GM12878 (cell line): ENCODE measurements around the gene TMEM238L. TPM values are rescaled to one million over a fixed set of nuclear protein-coding genes. Genes with fewer than 3 reads are reported as not detected.

Source experiments
- polyA plus RNA-seq, 11 experiments: library from polyadenylated mRNA; depleted of rRNA in 4 of 11; unstranded in 6 of 11; stranded (reverse) in 5 of 11; fragments of >200 nt; fragmentation: Nextera tagmentation in 4 of 11; fragmentation: Illumina TruSeq in 1 of 11; extraction: Ambion mirVana in 4 of 11; extraction: Trizol in 1 of 11; gene quantifications; 1 replicate in 1 of 11; 2 replicates in 10 of 11; pipeline versions ENCODE4 v1.2.1 to v1.2.3, GENCODE V29; 2011 to 2016; ENCODE audit warnings: inconsistent platforms in 2 of 11, missing spikeins in 2 of 11, low read depth in 1 of 11
- small RNA-seq: library from RNA; depleted of rRNA; stranded (forward); fragments of <200 nt; gene quantifications from one replicate; pipeline ENCODE3, GENCODE V24; 2014
- total RNA-seq, 4 experiments: library from RNA; depleted of rRNA in 3 of 4; stranded (reverse); fragments of >200 nt in 3 of 4; fragmentation: Illumina TruSeq in 1 of 4; extraction: Trizol in 1 of 4; gene quantifications; 2 replicates each; pipeline versions ENCODE4 v1.2.1 to v1.2.3, GENCODE V29; 2013 to 2021

The TMEM238L gene
- total and polyA plus RNA-seq, 10 of the 15 experiments (the other 5 are each of a cell fraction or from before 2014, with no cell fraction given) = not detected

Small RNA genes within 50 kb of the gene (small RNA-seq; reads per million reads assigned to genes)
- gene AC015908.2 (not detected), gene TMEM238L (not detected)

Other genes starting within 250 kb of the TMEM238L start
- 0.17 and 1.5 TPM in 2 replicates for gene MYH3, start 146.8 kb downstream of the TMEM238L start, total RNA-seq (2014; rRNA removed)
- gene MYH3, start 146.8 kb downstream of the TMEM238L start, total RNA-seq (2014; rRNA removed; fragmentation: Illumina TruSeq; extraction: Trizol) = 0.31 and 1.0 TPM in 2 replicates
- 1.1 and 1.4 TPM in 2 replicates for gene MYH3, start 146.8 kb downstream of the TMEM238L start, total RNA-seq (2021)
- gene MYH3, start 146.8 kb downstream of the TMEM238L start, polyA plus RNA-seq (2011; rRNA removed) = 0.98 and 1.2 TPM in 2 replicates
- 0.82 and 1.3 TPM in 2 replicates for gene MYH3, start 146.8 kb downstream of the TMEM238L start, polyA plus RNA-seq (2014; fragmentation: Illumina TruSeq; extraction: Trizol)
- gene MYH3, start 146.8 kb downstream of the TMEM238L start, polyA plus RNA-seq (2014; fragmentation: Nextera tagmentation; extraction: Ambion mirVana) = under 1 TPM; 0.14 to 0.69 TPM
- 0.36 and 0.53 TPM in 2 replicates for gene MYH3, start 146.8 kb downstream of the TMEM238L start, polyA plus RNA-seq (2014; rRNA removed)
- gene MYH3, start 146.8 kb downstream of the TMEM238L start, polyA plus RNA-seq (2016; fragmentation: Nextera tagmentation; extraction: Ambion mirVana) = under 1 TPM; 0.72 to 0.96 TPM
- gene SCO1, start 106.6 kb downstream of the TMEM238L start, total RNA-seq (2014; rRNA removed) = 71.4 and 73.0 TPM in 2 replicates
- 25.3 and 29.4 TPM in 2 replicates for gene SCO1, start 106.6 kb downstream of the TMEM238L start, total RNA-seq (2014; rRNA removed; fragmentation: Illumina TruSeq; extraction: Trizol)
- 43.1 and 43.5 TPM in 2 replicates for gene SCO1, start 106.6 kb downstream of the TMEM238L start, total RNA-seq (2021)
- 32.6 and 42.4 TPM in 2 replicates for gene SCO1, start 106.6 kb downstream of the TMEM238L start, polyA plus RNA-seq (2011; rRNA removed)
- 25.3 and 25.4 TPM in 2 replicates for gene SCO1, start 106.6 kb downstream of the TMEM238L start, polyA plus RNA-seq (2014; fragmentation: Illumina TruSeq; extraction: Trizol)
- 10 to 100 TPM in 1 of 2 experiments, 1 to 10 TPM in 1; 8.2 to 24.8 TPM for gene SCO1, start 106.6 kb downstream of the TMEM238L start, polyA plus RNA-seq (2014; fragmentation: Nextera tagmentation; extraction: Ambion mirVana)
- 41.7 and 50.9 TPM in 2 replicates for gene SCO1, start 106.6 kb downstream of the TMEM238L start, polyA plus RNA-seq (2014; rRNA removed)
- 10 to 100 TPM; 64.7 to 68.1 TPM for gene SCO1, start 106.6 kb downstream of the TMEM238L start, polyA plus RNA-seq (2016; fragmentation: Nextera tagmentation; extraction: Ambion mirVana)
- 8.7 TPM in 2 replicates for gene ADPRM, start 106.5 kb downstream of the TMEM238L start, total RNA-seq (2014; rRNA removed)
- 11.0 and 11.7 TPM in 2 replicates for gene ADPRM, start 106.5 kb downstream of the TMEM238L start, total RNA-seq (2014; rRNA removed; fragmentation: Illumina TruSeq; extraction: Trizol)
- 7.1 TPM in 2 replicates for gene ADPRM, start 106.5 kb downstream of the TMEM238L start, total RNA-seq (2021)
- 13.8 and 18.4 TPM in 2 replicates for gene ADPRM, start 106.5 kb downstream of the TMEM238L start, polyA plus RNA-seq (2011; rRNA removed)
- gene ADPRM, start 106.5 kb downstream of the TMEM238L start, polyA plus RNA-seq (2014; fragmentation: Illumina TruSeq; extraction: Trizol) = 8.8 and 11.4 TPM in 2 replicates
- 10 to 100 TPM; 14.2 to 18.4 TPM for gene ADPRM, start 106.5 kb downstream of the TMEM238L start, polyA plus RNA-seq (2014; fragmentation: Nextera tagmentation; extraction: Ambion mirVana)
- 5.4 and 7.5 TPM in 2 replicates for gene ADPRM, start 106.5 kb downstream of the TMEM238L start, polyA plus RNA-seq (2014; rRNA removed)
- 1 to 10 TPM; 8.0 to 8.3 TPM for gene ADPRM, start 106.5 kb downstream of the TMEM238L start, polyA plus RNA-seq (2016; fragmentation: Nextera tagmentation; extraction: Ambion mirVana)
- gene TMEM220, start 74.1 kb downstream of the TMEM238L start, total RNA-seq (2014; rRNA removed) = 0.06 TPM in 1 of 2 replicates, not detected in the other
- 0.04 TPM in 1 of 2 replicates, not detected in the other for gene TMEM220, start 74.1 kb downstream of the TMEM238L start, total RNA-seq (2014; rRNA removed; fragmentation: Illumina TruSeq; extraction: Trizol)
- gene TMEM220, start 74.1 kb downstream of the TMEM238L start, total RNA-seq (2021) = not detected in 2 replicates
- gene TMEM220, start 74.1 kb downstream of the TMEM238L start, polyA plus RNA-seq (2011; rRNA removed) = 0.05 TPM in 1 of 2 replicates, not detected in the other
- gene TMEM220, start 74.1 kb downstream of the TMEM238L start, polyA plus RNA-seq (2014; fragmentation: Illumina TruSeq; extraction: Trizol) = 0.04 TPM in 1 of 2 replicates, not detected in the other
- gene TMEM220, start 74.1 kb downstream of the TMEM238L start, polyA plus RNA-seq (2014; fragmentation: Nextera tagmentation; extraction: Ambion mirVana) = under 1 TPM; 0.02 to 0.07 TPM
- gene TMEM220, start 74.1 kb downstream of the TMEM238L start, polyA plus RNA-seq (2014; rRNA removed) = 0.06 and 0.63 TPM in 2 replicates
- under 1 TPM; 0.17 to 0.30 TPM for gene TMEM220, start 74.1 kb downstream of the TMEM238L start, polyA plus RNA-seq (2016; fragmentation: Nextera tagmentation; extraction: Ambion mirVana)
- gene PIRT, start 34.0 kb upstream of the TMEM238L start, total RNA-seq (2014; rRNA removed) = not detected in 2 replicates
- gene PIRT, start 34.0 kb upstream of the TMEM238L start, total RNA-seq (2014; rRNA removed; fragmentation: Illumina TruSeq; extraction: Trizol) = not detected in 2 replicates
- gene PIRT, start 34.0 kb upstream of the TMEM238L start, total RNA-seq (2021) = not detected in 2 replicates
- not detected in 2 replicates for gene PIRT, start 34.0 kb upstream of the TMEM238L start, polyA plus RNA-seq (2011; rRNA removed)
- gene PIRT, start 34.0 kb upstream of the TMEM238L start, polyA plus RNA-seq (2014; fragmentation: Illumina TruSeq; extraction: Trizol) = not detected in 2 replicates
- not detected for gene PIRT, start 34.0 kb upstream of the TMEM238L start, polyA plus RNA-seq (2014; fragmentation: Nextera tagmentation; extraction: Ambion mirVana)
- gene PIRT, start 34.0 kb upstream of the TMEM238L start, polyA plus RNA-seq (2014; rRNA removed) = not detected in 2 replicates
- not detected for gene PIRT, start 34.0 kb upstream of the TMEM238L start, polyA plus RNA-seq (2016; fragmentation: Nextera tagmentation; extraction: Ambion mirVana)